ENCODE measurements around the gene PSEN2.

DNA sequence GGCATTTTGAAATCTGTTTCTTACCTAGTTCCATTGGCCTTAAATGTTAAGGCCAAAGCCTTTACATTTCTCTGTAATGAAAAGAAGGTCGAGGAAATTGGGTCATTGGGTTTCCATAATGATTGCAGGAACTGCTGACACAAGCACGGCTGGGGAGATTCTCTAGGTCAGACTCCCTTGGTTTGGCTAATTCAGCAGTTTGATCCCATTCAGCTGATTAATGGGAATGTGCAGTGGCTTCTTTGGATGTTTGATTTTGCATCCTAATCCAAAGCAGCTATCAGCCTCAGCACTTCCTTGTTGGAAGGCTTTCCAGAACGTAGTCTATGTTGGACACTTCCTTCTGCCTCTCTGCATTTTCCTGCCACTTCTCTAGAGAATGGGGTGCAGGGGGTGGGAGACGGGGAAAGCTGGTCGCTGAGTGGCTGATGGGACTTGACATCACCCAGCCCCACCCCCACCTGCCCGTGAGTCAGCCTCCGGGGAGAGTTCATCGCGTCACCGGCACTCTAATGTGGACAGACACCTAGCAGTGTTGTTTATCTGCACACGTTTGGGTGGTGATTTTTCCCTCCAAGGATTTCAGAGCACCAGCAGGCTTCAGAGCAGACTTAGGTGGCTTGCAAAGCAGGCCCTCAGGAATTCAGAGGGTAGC lies 5.4 kb downstream of the PSEN2 start:
- TF ChIP-seq, protein P1, sequence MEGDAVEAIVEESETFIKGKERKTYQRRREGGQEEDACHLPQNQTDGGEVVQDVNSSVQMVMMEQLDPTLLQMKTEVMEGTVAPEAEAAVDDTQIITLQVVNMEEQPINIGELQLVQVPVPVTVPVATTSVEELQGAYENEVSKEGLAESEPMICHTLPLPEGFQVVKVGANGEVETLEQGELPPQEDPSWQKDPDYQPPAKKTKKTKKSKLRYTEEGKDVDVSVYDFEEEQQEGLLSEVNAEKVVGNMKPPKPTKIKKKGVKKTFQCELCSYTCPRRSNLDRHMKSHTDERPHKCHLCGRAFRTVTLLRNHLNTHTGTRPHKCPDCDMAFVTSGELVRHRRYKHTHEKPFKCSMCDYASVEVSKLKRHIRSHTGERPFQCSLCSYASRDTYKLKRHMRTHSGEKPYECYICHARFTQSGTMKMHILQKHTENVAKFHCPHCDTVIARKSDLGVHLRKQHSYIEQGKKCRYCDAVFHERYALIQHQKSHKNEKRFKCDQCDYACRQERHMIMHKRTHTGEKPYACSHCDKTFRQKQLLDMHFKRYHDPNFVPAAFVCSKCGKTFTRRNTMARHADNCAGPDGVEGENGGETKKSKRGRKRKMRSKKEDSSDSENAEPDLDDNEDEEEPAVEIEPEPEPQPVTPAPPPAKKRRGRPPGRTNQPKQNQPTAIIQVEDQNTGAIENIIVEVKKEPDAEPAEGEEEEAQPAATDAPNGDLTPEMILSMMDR (IDR thresholded peaks at IDR 0.05 in 8 of 11, conservative IDR thresholded peaks at IDR 0.05 in 3 of 11), result no peak
- TF ChIP-seq POLR2A (IDR thresholded peaks at IDR 0.05), result no peak
- TF ChIP-seq POLR2AphosphoS5 (IDR thresholded peaks at IDR 0.05), result peak in 2 of 3 donors; percentile 47 to 48

All from spleen (tissue), 7 donors.